GM12878 (cell line): Measurements from ENCODE around the gene TRABD2A. TPM values are rescaled to one million over a fixed set of nuclear protein-coding genes. Genes with fewer than 3 reads are reported as not detected.

Source experiments
- ATAC-seq: fragments of 200-7000 bp; cut with Tn5 transposase; 3 replicates; pipeline ENCODE4 v1.9.1; 2020; ENCODE audit warnings: mild to moderate bottlenecking, moderate library complexity
- BruUV-seq: library from RNA; stranded (reverse); fragments of 400-500 nt; replicated peaks from 2 replicates; lab custom pipeline; 2021; lab: Mats Ljungman, UMichigan
- CTCF ChIA-PET: fragments of 300-600 bp; sonication (Branson Sonifier 250); formaldehyde crosslinking; extraction: SDS; loops from one replicate; lab custom pipeline; 2021; ENCODE audit warnings: inconsistent platforms; lab: Yijun Ruan, JAX
- POLR2A ChIA-PET: fragments of 350-600 bp; formaldehyde crosslinking; extraction: SDS; loops from one replicate; lab custom pipeline; 2021; ENCODE audit warnings: inconsistent platforms; lab: Charles Lee
- RAD21 ChIA-PET: fragments of 300-600 bp; sonication (Branson Sonifier 250); formaldehyde crosslinking; loops from one replicate; lab custom pipeline; 2023; ENCODE audit warnings: antibody characterized with exemption; ENCODE audit not compliant: unreplicated experiment; lab: Charles Lee
- SMC1A ChIA-PET: fragments of 300-600 bp; sonication (Branson Sonifier 250); formaldehyde crosslinking; loops from one replicate; lab custom pipeline; 2023; ENCODE audit not compliant: unreplicated experiment, uncharacterized antibody; lab: Charles Lee
- DNase-seq: peaks from one replicate; pipeline ENCODE4 v3.0.0-alpha.2; 2011; ENCODE audit warnings: low read depth, low spot score
- FAIRE-seq: peaks from 3 replicates; lab custom pipeline; 2011; peaks lifted over from hg19 to GRCh38; lab: Jason Lieb, UNC
- H2AFZ ChIP-seq: 2 replicates; pipeline ENCODE4 v1.6.0; 2011; ENCODE audit warnings: low read depth, low read length, control low read depth; ENCODE audit not compliant: control insufficient read depth
- H3K27ac ChIP-seq: 2 replicates; pipeline ENCODE4 v1.5.1; 2011; ENCODE audit warnings: control low read depth; ENCODE audit not compliant: control insufficient read depth, insufficient read depth
- H3K27me3 ChIP-seq, 2 experiments: replicated peaks in 1 of 2; 2 replicates each; pipeline versions ENCODE4 v1.6.0 to v1.6.1; 2011; ENCODE audit warnings: low read length in 1 of 2; ENCODE audit not compliant: control insufficient read depth in 2 of 2, insufficient read depth in 2 of 2
- H3K36me3 ChIP-seq, 2 experiments: 2 replicates each; pipeline ENCODE4 v1.5.1; 2011; ENCODE audit warnings: low read length in 1 of 2; ENCODE audit not compliant: control insufficient read depth in 2 of 2, insufficient read depth in 2 of 2
- H3K4me1 ChIP-seq: 2 replicates; pipeline ENCODE4 v1.6.1; 2011; ENCODE audit warnings: mild to moderate bottlenecking, low read length, moderate library complexity, mixed read lengths; ENCODE audit not compliant: control insufficient read depth, insufficient read depth
- H3K4me2 ChIP-seq: 2 replicates; pipeline ENCODE4 v1.6.0; 2011; ENCODE audit warnings: control low read depth; ENCODE audit not compliant: control insufficient read depth, insufficient read depth
- H3K4me3 ChIP-seq: fragments of 200-600 bp; sonication (generic); 2 replicates; pipeline ENCODE4 v1.5.1; 2016
- H3K79me2 ChIP-seq: 2 replicates; pipeline ENCODE4 v1.6.0; 2011; ENCODE audit warnings: low read length; ENCODE audit not compliant: control insufficient read depth, insufficient read depth
- H3K9ac ChIP-seq: 2 replicates; pipeline ENCODE4 v1.8.0; 2011; ENCODE audit warnings: low read length, control low read depth, mixed read lengths; ENCODE audit not compliant: control insufficient read depth, insufficient read depth
- H3K9me3 ChIP-seq: replicated peaks from 3 replicates; pipeline ENCODE4 v1.5.1; 2011; ENCODE audit warnings: mild to moderate bottlenecking, low read length; ENCODE audit not compliant: control insufficient read depth, insufficient read depth
- H4K20me1 ChIP-seq: 2 replicates; pipeline ENCODE4 v1.6.0; 2011; ENCODE audit not compliant: control insufficient read depth, insufficient read depth
- BRCA1 ChIP-seq: IDR thresholded peaks from 2 replicates; pipeline ENCODE4 v1.6.1; 2011; ENCODE audit warnings: low read depth, low read length, improper control_type of control experiment
- CHD1 ChIP-seq: IDR thresholded peaks from 2 replicates; pipeline ENCODE4 v1.6.1; 2012; ENCODE audit warnings: low read depth, low read length, improper control_type of control experiment
- CTCF ChIP-seq, 3 experiments: IDR thresholded peaks in 2 of 3; conservative IDR thresholded peaks in 1 of 3; 2 replicates each; pipeline ENCODE4 v1.5.1; 2011; ENCODE audit warnings: low read depth in 3 of 3, low read length in 3 of 3, mild to moderate bottlenecking in 3 of 3, control low read depth in 2 of 3, moderate library complexity in 2 of 3, inconsistent platforms in 1 of 3, mixed read lengths in 1 of 3; ENCODE audit not compliant: control insufficient read depth in 2 of 3, insufficient read depth in 1 of 3; ENCODE audit errors: extremely low read depth in 1 of 3
- NBN ChIP-seq: fragments of 450-650 bp; IDR thresholded peaks from 2 replicates; pipeline ENCODE4 v1.6.1; 2016
- NR2C1 ChIP-seq: fragments of 450-650 bp; IDR thresholded peaks from 2 replicates; pipeline ENCODE4 v1.6.1; 2017; ENCODE audit warnings: antibody characterized with exemption, mild to moderate bottlenecking, moderate library complexity
- RBBP5 ChIP-seq: fragments of 200-600 bp; sonication (generic); conservative IDR thresholded peaks from 2 replicates; pipeline ENCODE4 v1.6.1; 2016
- RELA ChIP-seq: fragments of 450-650 bp; IDR thresholded peaks from 2 replicates; pipeline ENCODE4 v1.8.0; 2014; ENCODE audit warnings: borderline replicate concordance; ENCODE audit not compliant: partially characterized antibody
- SIN3A ChIP-seq: IDR thresholded peaks from 2 replicates; pipeline ENCODE4 v1.6.1; 2012; ENCODE audit warnings: low read depth, low read length, improper control_type of control experiment
- SREBF1 ChIP-seq: IDR thresholded peaks from 2 replicates; pipeline ENCODE4 v1.6.1; 2012; ENCODE audit warnings: mild to moderate bottlenecking, low read length
- ZNF384 ChIP-seq: IDR thresholded peaks from 2 replicates; pipeline ENCODE4 v1.6.1; 2012; ENCODE audit warnings: low read depth, mild to moderate bottlenecking, low read length, improper control_type of control experiment, borderline replicate concordance
- WGBS: methylation state at CpG from one replicate; pipeline ENCODE4 v1.1.6; 2016; ENCODE audit warnings: low lambda C conversion rate; ENCODE audit not compliant: insufficient replicate concordance, insufficient coverage; ENCODE audit errors: missing lambda C conversion rate; 5-methylcytosine and 5-hydroxymethylcytosine counted together
- in situ Hi-C: fragments of 300-500 bp; cut with MboI; formaldehyde crosslinking; loops from 9 replicates; pipeline ENCODE4 v1.14.3; 2018; ENCODE audit warnings: mixed read lengths
- intact Hi-C: fragments of 100-400 bp; cut with micrococcal nuclease; formaldehyde crosslinking; loops from one replicate; pipeline ENCODE4 v1.14.2; 2022; ENCODE audit not compliant: unreplicated experiment
- polyA plus RNA-seq, 11 experiments: library from polyadenylated mRNA; depleted of rRNA in 4 of 11; unstranded in 6 of 11; stranded (reverse) in 5 of 11; fragments of >200 nt; fragmentation: Nextera tagmentation in 4 of 11; fragmentation: Illumina TruSeq in 1 of 11; extraction: Ambion mirVana in 4 of 11; extraction: Trizol in 1 of 11; gene quantifications; 1 replicate in 1 of 11; 2 replicates in 10 of 11; pipeline versions ENCODE4 v1.2.1 to v1.2.3, GENCODE V29; 2011 to 2016; ENCODE audit warnings: inconsistent platforms in 2 of 11, missing spikeins in 2 of 11, low read depth in 1 of 11
- total RNA-seq, 4 experiments: library from RNA; depleted of rRNA in 3 of 4; stranded (reverse); fragments of >200 nt in 3 of 4; fragmentation: Illumina TruSeq in 1 of 4; extraction: Trizol in 1 of 4; gene quantifications; 2 replicates each; pipeline versions ENCODE4 v1.2.1 to v1.2.3, GENCODE V29; 2013 to 2021

TRABD2A gene
- total and polyA plus RNA-seq, 10 of the 15 experiments (the other 5 are each of a cell fraction or from before 2014, with no cell fraction given): 1.4 to 7.6 (median 4.1) TPM

- H3K4me3 ChIP-seq: no peak overlapping the region
- peaks cover 26% of the 10 kb centered on the region for H3K4me1 ChIP-seq
- ChIA-PET RAD21 (interaction anchor here (6.7 kb wide), 1 partner anchor 34 kb away, joined by 43 read pairs; no protein-coding TSS in a partner anchor), SMC1A (interaction anchor here (1.0 to 5.8 kb wide), 2 partner anchors 14 to 34 kb away, joined by 3 to 30 read pairs; partner anchors contain the start of gene TMSB10), POLR2A (interaction anchor here (0.6 to 1.0 kb wide), 2 partner anchors 14 to 437 kb away, joined by 3 read pairs; no protein-coding TSS in a partner anchor), CTCF (interaction anchor here (0.9 to 2.7 kb wide), 2 partner anchors 9 to 35 kb away, joined by 4 to 14 read pairs; no protein-coding TSS in a partner anchor)
- intact Hi-C loops: no loop called here
- ATAC-seq (no peak), FAIRE-seq (no peak), DNase-seq (no peak)
- BruUV-seq: no TSS peak
- no peak overlapping the region for H3K27ac ChIP-seq
- H2AFZ ChIP-seq: no peak overlapping the region
- TF ChIP-seq ZNF384 (no peak), BRCA1 (no peak), NR2C1 (no peak), CHD1 (no peak), NBN (no peak), SREBF1 (no peak), RBBP5 (no peak), SIN3A (no peak), CTCF (IDR thresholded peaks at IDR 0.05 in 2 of 3, conservative IDR thresholded peaks at IDR 0.05 in 1 of 3; ENCODE audit: control insufficient read depth in 2 of 3, extremely low read depth in 1 of 3, insufficient read depth in 1 of 3, low read depth in 3 of 3, low read length in 3 of 3) (no peak), RELA (no peak)
- H3K36me3 ChIP-seq: no peaks in the 10 kb centered on the region
- H3K27me3 ChIP-seq: no peaks in the 10 kb centered on the region
- no peaks in the 10 kb centered on the region for H4K20me1 ChIP-seq
- no peak overlapping the region for H3K9ac ChIP-seq
- in situ Hi-C loops: no loop called here
- H3K9me3 ChIP-seq: no peaks in the 10 kb centered on the region
- no peak overlapping the region for H3K4me2 ChIP-seq
- H3K79me2 ChIP-seq: no peaks in the 10 kb centered on the region
- whole genome bisulfite sequencing: 88% methylated on average over 12 of the region's 12 CpGs
These were observed 10.6 kb upstream of the TRABD2A start for GRCh38 chr2:84891355-84892010.
